Spinal cord (tissue), 10 donors: ENCODE results near the gene POC5. TPM values are rescaled to one million over a fixed set of nuclear protein-coding genes. Genes with fewer than 3 reads are reported as not detected.

Source experiments
- DNase-seq, 6 donors: peaks; one replicate each; pipeline versions ENCODE4 v3.0.0 to v3.0.0-alpha.2; 2013 to 2015; ENCODE audit warnings: low spot score in 6 of 6, low read depth in 4 of 6
- H3K27ac ChIP-seq: one replicate; pipeline ENCODE4 v1.5.1; 2013; ENCODE audit warnings: low read depth, low read length, control low read depth
- H3K27me3 ChIP-seq: one replicate; pipeline ENCODE4 v1.6.1; 2013; ENCODE audit warnings: low read length; ENCODE audit not compliant: control insufficient read depth, insufficient read depth
- H3K36me3 ChIP-seq: one replicate; pipeline ENCODE4 v1.6.1; 2013; ENCODE audit warnings: low read length; ENCODE audit not compliant: control insufficient read depth, insufficient read depth
- H3K4me1 ChIP-seq: one replicate; pipeline ENCODE4 v1.6.1; 2013; ENCODE audit warnings: low read length; ENCODE audit not compliant: control insufficient read depth, insufficient read depth
- H3K4me3 ChIP-seq: one replicate; pipeline ENCODE4 v1.5.1; 2013; ENCODE audit warnings: low read depth, low read length, control low read depth
- H3K9me3 ChIP-seq: one replicate; pipeline ENCODE4 v1.6.1; 2013; ENCODE audit warnings: low read length; ENCODE audit not compliant: control insufficient read depth, insufficient read depth
- WGBS: methylation state at CpG from one replicate; pipeline ENCODE4 v1.1.5; 2013; ENCODE audit warnings: missing lambda C conversion rate; ENCODE audit not compliant: insufficient coverage; 5-methylcytosine and 5-hydroxymethylcytosine counted together
- polyA plus RNA-seq, 2 donors: library from polyadenylated mRNA; unstranded; fragments of 120-200 nt; gene quantifications; one replicate each; pipeline ENCODE4 v1.2.1, GENCODE V29; 2013; ENCODE audit not compliant: insufficient read length in 2 of 2
- total RNA-seq, 2 donors: library from RNA; depleted of rRNA in 1 of 2; stranded (reverse); fragments of 120-200 nt in 1 of 2; fragments of >200 nt in 1 of 2; gene quantifications; one replicate each; pipeline versions ENCODE4 v1.2.3 to v1.2.4, GENCODE V29; 2013 to 2014
- donor health status: healthy.

The POC5 gene
- total and polyA plus RNA-seq, 4 donors: 13.9 to 18.6 (median 17.3) TPM

- H3K4me3 ChIP-seq: no peak overlapping the region
- peak in 4 of 6 donors; percentile 24 to 86 (median 64) for DNase-seq
- no CpG with 5 or more reads among the region's 2 CpGs for WGBS
- H3K36me3 ChIP-seq: peaks cover 13% of the 10 kb centered on the region
- no peak overlapping the region for H3K27ac ChIP-seq
- no peaks in the 10 kb centered on the region for H3K4me1 ChIP-seq
- H3K9me3 ChIP-seq: no peaks in the 10 kb centered on the region
- H3K27me3 ChIP-seq: no peaks in the 10 kb centered on the region
Measured at GRCh38 chr5:75681125-75681830, 36.0 kb downstream of the POC5 start.

- WGBS: no CpG with 5 or more reads among the region's 3 CpGs
Measured at GRCh38 chr5:75678155-75678554, 39.1 kb downstream of the POC5 start.

GRCh38 chr5:75677607-75678006 lies 39.6 kb downstream of the POC5 start:
- H3K27me3 ChIP-seq: no peaks in the 10 kb centered on the region
- no peak overlapping the region for H3K4me3 ChIP-seq
- no peak for DNase-seq
- H3K36me3 ChIP-seq: peaks cover 3% of the 10 kb centered on the region
- no peaks in the 10 kb centered on the region for H3K4me1 ChIP-seq
- H3K27ac ChIP-seq: no peak overlapping the region
- WGBS: no CpG with 5 or more reads among the region's 1 CpG
- H3K9me3 ChIP-seq: no peaks in the 10 kb centered on the region

More at GRCh38 chr5:75678155-75678554, 39.1 kb downstream of the POC5 start:
- Histone ChIP-seq H3K9me3 (no peaks in the 10 kb centered on the region), H3K4me1 (no peaks in the 10 kb centered on the region), H3K36me3 (peaks cover 4% of the 10 kb centered on the region), H3K27me3 (no peaks in the 10 kb centered on the region), H3K4me3 (no peak overlapping the region), H3K27ac (no peak overlapping the region)
- no peak for DNase-seq

GRCh38 chr5:75675783-75676182 lies 41.5 kb downstream of the POC5 start:
- 100% methylated on average over 1 of the region's 1 CpG for WGBS
- Histone ChIP-seq H3K4me3 (no peak overlapping the region), H3K9me3 (no peaks in the 10 kb centered on the region), H3K27ac (no peak overlapping the region), H3K36me3 (peaks cover 3% of the 10 kb centered on the region), H3K27me3 (no peaks in the 10 kb centered on the region), H3K4me1 (no peaks in the 10 kb centered on the region)
- DNase-seq: no peak

GRCh38 chr5:75672616-75673015 lies 44.6 kb downstream of the POC5 start:
- Histone ChIP-seq H3K4me1 (no peaks in the 10 kb centered on the region), H3K4me3 (no peak overlapping the region), H3K27ac (no peak overlapping the region), H3K36me3 (peaks cover 3% of the 10 kb centered on the region), H3K27me3 (no peaks in the 10 kb centered on the region), H3K9me3 (no peaks in the 10 kb centered on the region)
- no peak for DNase-seq
- WGBS: no CpG with 5 or more reads among the region's 3 CpGs

- no peaks in the 10 kb centered on the region for H3K27me3 ChIP-seq
- DNase-seq: no peak
- no peak overlapping the region for H3K4me3 ChIP-seq
- no peak overlapping the region for H3K27ac ChIP-seq
- H3K36me3 ChIP-seq: peaks cover 3% of the 10 kb centered on the region
- WGBS: no CpG with 5 or more reads among the region's 2 CpGs
- no peaks in the 10 kb centered on the region for H3K4me1 ChIP-seq
- no peaks in the 10 kb centered on the region for H3K9me3 ChIP-seq
Measured at GRCh38 chr5:75671506-75671905, 45.7 kb downstream of the POC5 start.

GRCh38 chr5:75670577-75670976 lies 46.7 kb downstream of the POC5 start:
- WGBS: 100% methylated on average over 1 of the region's 3 CpGs

GRCh38 chr5:75668977-75669689 lies 48.1 kb downstream of the POC5 start:
- no peak overlapping the region for H3K27ac ChIP-seq
- peaks cover 3% of the 10 kb centered on the region for H3K36me3 ChIP-seq
- no peaks in the 10 kb centered on the region for H3K27me3 ChIP-seq
- 59% methylated on average over 9 of the region's 10 CpGs for WGBS
- no peaks in the 10 kb centered on the region for H3K4me1 ChIP-seq
- no peaks in the 10 kb centered on the region for H3K9me3 ChIP-seq
- no peak overlapping the region for H3K4me3 ChIP-seq
- peak in 2 of 6 donors; percentile 52 to 67 for DNase-seq

More at GRCh38 chr5:75670577-75670976, 46.7 kb downstream of the POC5 start:
- Histone ChIP-seq H3K9me3 (no peaks in the 10 kb centered on the region), H3K36me3 (peaks cover 3% of the 10 kb centered on the region), H3K27ac (no peak overlapping the region), H3K4me3 (no peak overlapping the region), H3K4me1 (no peaks in the 10 kb centered on the region), H3K27me3 (no peaks in the 10 kb centered on the region)
- DNase-seq: no peak

- H3K4me3 ChIP-seq: no peak overlapping the region
- peaks cover under 1% of the 10 kb centered on the region for H3K36me3 ChIP-seq
- H3K9me3 ChIP-seq: no peaks in the 10 kb centered on the region
- H3K27me3 ChIP-seq: no peaks in the 10 kb centered on the region
- WGBS: 100% methylated on average over 1 of the region's 2 CpGs
- no peak for DNase-seq
- H3K4me1 ChIP-seq: peaks cover 6% of the 10 kb centered on the region
- H3K27ac ChIP-seq: no peak overlapping the region
Measured at GRCh38 chr5:75668445-75668844, 48.8 kb downstream of the POC5 start.

GRCh38 chr5:75667586-75667985 lies 49.7 kb downstream of the POC5 start:
- no peaks in the 10 kb centered on the region for H3K9me3 ChIP-seq
- H3K4me1 ChIP-seq: peaks cover 9% of the 10 kb centered on the region
- H3K27me3 ChIP-seq: no peaks in the 10 kb centered on the region
- WGBS: no CpG with 5 or more reads among the region's 2 CpGs
- no peak overlapping the region for H3K27ac ChIP-seq
- H3K36me3 ChIP-seq: no peaks in the 10 kb centered on the region
- no peak overlapping the region for H3K4me3 ChIP-seq
- peak in 1 of 6 donors; percentile 30 for DNase-seq
